GM13976 (cell line): Measurements from ENCODE around the gene DIS3L2.

Source experiments
- DNase-seq: peaks from one replicate; pipeline ENCODE4 v3.0.0; 2012; ENCODE audit warnings: low spot score
- in situ Hi-C: fragments of 300-500 bp; cut with MboI; formaldehyde crosslinking; loops from one replicate; pipeline ENCODE4 v1.12.0; 2022; ENCODE audit warnings: low sequenced_read_pairs, mixed read lengths, inconsistent platforms; ENCODE audit not compliant: unreplicated experiment
- TF ChIP-seq, protein P1 (sequence below): IDR thresholded peaks from 2 replicates; pipeline ENCODE4 v1.5.1; 2012; ENCODE audit warnings: borderline replicate concordance, mild to moderate bottlenecking; ENCODE audit not compliant: insufficient read depth; ENCODE audit errors: extremely low read depth, missing control alignments, control extremely low read depth

Gene DIS3L2

DNA sequence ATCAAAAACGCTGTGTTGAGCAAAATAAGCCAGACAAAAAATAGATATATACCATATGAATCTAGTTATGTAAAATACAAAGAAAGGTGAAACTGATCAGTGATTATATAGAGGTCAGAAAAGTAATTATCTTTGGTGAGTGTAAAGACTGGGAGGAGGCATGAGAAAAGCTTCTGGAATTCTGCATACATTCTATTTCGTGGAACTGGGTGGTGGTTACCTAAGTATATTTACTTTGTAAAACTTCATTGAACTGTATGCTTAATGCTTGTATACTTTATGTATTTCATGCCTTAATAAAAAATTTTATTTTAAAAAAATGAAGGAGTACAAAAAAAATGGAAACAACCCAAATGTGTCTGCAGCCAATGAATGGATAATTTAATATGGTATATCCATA is 263.9 kb downstream of the DIS3L2 start:
- DNase-seq: no peak
- in situ Hi-C loops: no loop called here
- TF ChIP-seq, protein P1, sequence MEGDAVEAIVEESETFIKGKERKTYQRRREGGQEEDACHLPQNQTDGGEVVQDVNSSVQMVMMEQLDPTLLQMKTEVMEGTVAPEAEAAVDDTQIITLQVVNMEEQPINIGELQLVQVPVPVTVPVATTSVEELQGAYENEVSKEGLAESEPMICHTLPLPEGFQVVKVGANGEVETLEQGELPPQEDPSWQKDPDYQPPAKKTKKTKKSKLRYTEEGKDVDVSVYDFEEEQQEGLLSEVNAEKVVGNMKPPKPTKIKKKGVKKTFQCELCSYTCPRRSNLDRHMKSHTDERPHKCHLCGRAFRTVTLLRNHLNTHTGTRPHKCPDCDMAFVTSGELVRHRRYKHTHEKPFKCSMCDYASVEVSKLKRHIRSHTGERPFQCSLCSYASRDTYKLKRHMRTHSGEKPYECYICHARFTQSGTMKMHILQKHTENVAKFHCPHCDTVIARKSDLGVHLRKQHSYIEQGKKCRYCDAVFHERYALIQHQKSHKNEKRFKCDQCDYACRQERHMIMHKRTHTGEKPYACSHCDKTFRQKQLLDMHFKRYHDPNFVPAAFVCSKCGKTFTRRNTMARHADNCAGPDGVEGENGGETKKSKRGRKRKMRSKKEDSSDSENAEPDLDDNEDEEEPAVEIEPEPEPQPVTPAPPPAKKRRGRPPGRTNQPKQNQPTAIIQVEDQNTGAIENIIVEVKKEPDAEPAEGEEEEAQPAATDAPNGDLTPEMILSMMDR: no peak

DNA sequence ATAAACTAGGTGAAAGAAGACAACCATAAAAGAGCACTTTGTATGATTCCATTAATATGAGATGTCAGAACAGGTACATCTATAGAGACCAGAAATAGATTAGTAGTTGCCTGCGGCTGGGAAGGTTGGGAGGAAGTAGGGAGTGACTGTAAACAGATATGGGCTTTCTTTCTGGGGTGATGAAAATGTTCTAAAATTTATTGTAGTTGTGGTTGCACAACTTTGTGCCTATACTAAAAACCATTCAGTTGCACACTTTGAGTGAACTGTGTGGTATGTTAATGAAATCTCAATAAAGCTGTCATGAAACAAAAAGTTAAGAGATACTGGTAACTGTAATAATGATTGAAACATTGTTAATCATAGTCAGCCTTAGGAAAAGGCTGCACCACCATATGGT is 264.4 kb downstream of the DIS3L2 start:
- TF ChIP-seq, protein P1: no peak
- in situ Hi-C loops: no loop called here
- no peak for DNase-seq

DNA sequence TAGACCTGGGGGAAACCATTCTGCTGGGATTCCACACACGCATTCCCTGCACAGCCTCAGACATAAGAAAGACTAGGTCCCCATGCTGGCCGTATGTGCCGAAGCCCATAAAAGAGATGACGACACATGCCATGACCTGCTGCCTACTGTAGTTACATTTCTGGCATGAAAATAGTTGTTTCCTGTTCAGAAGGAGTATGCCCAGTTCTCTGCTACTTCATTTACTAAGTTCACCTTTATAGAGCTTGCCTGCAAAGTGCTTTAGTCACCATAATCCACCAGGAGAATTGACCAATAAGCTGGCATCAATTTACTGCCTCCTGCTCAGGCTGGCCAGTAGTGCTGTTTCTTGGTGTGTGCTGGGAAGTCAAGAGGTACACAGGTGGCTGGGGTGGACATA is 266.8 kb downstream of the DIS3L2 start:
- no peak for DNase-seq
- TF ChIP-seq, protein P1: no peak
- in situ Hi-C loops: no loop called here

DNA sequence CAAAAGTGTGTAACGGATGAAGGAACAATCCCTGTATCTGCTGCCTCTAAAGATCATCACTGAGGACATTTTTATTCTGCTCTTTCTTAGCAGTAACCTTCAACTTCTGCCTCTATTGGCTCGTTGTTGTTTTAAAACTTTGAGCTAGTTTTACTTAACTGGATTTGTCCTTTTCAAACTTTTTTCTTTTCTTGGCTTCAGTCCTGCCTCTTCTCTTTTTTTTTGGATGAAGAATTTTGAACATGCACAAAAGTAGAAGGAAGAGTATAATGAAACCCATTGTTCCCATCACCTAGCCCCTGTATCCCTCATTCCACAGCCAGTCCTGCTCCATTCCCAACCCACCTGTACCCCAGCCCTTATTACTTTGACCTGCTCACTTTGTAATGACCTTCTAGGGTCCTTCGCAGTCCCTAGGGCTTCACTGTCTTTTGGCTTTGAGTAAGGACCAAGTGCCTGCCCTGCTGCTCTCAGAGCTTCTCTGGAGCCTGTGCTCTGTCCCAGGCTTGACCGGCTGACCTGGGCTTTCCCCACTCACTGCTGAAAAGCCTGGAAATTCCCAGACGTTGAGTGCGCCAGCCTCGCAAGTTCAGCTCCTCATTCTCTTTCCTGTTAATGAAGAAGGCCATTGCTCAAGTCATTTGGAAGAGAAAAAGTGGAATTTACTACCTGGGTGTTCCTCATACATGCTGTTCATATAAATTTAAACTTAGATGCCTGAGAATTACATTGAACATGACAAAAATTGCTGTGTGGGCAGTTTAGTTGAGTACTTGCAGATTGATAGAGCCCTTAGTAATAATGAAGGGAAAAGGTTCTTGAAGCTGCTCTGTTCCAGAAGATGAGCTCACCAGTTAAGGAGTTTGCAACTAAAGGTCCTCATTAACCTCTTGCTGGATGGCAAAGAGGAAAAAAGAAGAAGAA is 267.7 kb downstream of the DIS3L2 start:
- in situ Hi-C loops: no loop called here
- DNase-seq: peak; percentile 26
- TF ChIP-seq, protein P1: no peak

DNA sequence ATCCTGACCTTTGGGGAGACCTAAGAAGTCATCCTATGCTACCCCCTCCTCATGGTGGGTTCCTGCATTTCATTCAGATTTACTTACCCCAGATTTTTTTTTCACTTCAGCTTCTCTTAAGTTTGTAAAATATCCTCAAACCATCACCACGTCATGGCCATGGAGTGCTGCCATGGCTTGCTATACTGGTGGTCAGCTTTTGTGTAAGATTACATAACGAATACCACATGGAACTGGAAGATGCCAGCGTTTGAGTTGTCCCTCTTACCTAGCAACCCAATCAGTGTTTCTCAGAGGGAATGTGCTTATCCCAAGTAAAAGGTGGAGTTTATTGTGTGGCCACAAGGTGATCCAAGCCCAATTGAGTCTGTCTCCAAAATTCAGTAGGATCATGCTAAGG is 268.4 kb downstream of the DIS3L2 start:
- DNase-seq: no peak
- in situ Hi-C loops: no loop called here

DNA sequence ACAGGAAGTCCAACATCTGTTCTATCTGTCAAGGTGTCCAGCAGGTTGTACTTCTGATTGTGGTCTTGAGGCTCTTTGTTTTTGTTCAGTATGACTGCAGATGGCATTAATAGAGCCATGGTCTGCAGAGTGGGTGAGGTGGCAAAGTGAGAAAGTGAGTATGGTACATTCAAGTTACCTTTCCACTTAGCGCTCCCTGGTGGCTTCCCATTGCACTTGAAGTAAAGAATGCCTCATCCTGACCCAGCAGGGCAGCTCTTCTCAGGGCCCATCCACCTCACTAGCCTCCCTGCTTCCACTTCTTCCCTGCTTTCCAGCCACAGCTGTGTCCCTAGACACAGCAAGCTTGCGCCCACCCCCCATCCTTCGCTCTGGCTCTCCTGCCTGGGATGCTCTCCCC is 269.0 kb downstream of the DIS3L2 start:
- in situ Hi-C loops: no loop called here
- TF ChIP-seq, protein P1: peak; percentile 4
- peak; percentile 38 for DNase-seq

More for the DNA sequence above, 268.4 kb downstream of the DIS3L2 start:
- TF ChIP-seq, protein P1: no peak
